HepG2 (cell line): ENCODE measurements around the gene SAMM50. TPM values are rescaled to one million over a fixed set of nuclear protein-coding genes. Genes with fewer than 3 reads are reported as not detected.

ENCODE experiments used
- AFF4 ChIP-seq: sonication (generic); formaldehyde crosslinking; IDR thresholded peaks from 2 replicates; pipeline ENCODE4 v1.4.0; 2020; ENCODE audit warnings: missing genetic modification reagents
- AGO2 ChIP-seq: fragments of 200-400 bp; formaldehyde crosslinking; optimal IDR thresholded peaks from 2 replicates; pipeline ENCODE3; 2017; ENCODE audit warnings: mild to moderate bottlenecking, low read depth, low read length, moderate library complexity
- EED ChIP-seq: sonication (generic); formaldehyde crosslinking; IDR thresholded peaks from 2 replicates; pipeline ENCODE4 v1.5.0; 2020; ENCODE audit warnings: mild to moderate bottlenecking, missing genetic modification reagents
- FOXP4 ChIP-seq: sonication (generic); formaldehyde crosslinking; IDR thresholded peaks from 2 replicates; pipeline ENCODE4 v1.4.0; 2020; ENCODE audit warnings: missing genetic modification reagents
- HDAC6 ChIP-seq: fragments of 200-600 bp; sonication (generic); IDR thresholded peaks from 2 replicates; pipeline ENCODE4 v1.7.0; 2017; ENCODE audit warnings: mild to moderate bottlenecking, antibody characterized with exemption, low read length, low read depth
- NFIC ChIP-seq: IDR thresholded peaks from 2 replicates; pipeline ENCODE4 v1.6.1; 2012; ENCODE audit warnings: mild to moderate bottlenecking, low read length, inconsistent platforms
- PBX3 ChIP-seq: sonication (generic); formaldehyde crosslinking; IDR thresholded peaks from 2 replicates; pipeline ENCODE4 v1.8.1; 2023; ENCODE audit warnings: missing genetic modification reagents, inconsistent platforms, borderline replicate concordance
- RBM39 ChIP-seq: fragments of 200-400 bp; formaldehyde crosslinking; IDR thresholded peaks from one replicate; pipeline ENCODE4 v1.6.1; 2018; ENCODE audit warnings: antibody characterized with exemption, mild to moderate bottlenecking, low read depth, low read length; ENCODE audit not compliant: poor library complexity, severe bottlenecking
- SMYD3 ChIP-seq: sonication (generic); formaldehyde crosslinking; IDR thresholded peaks from 2 replicates; pipeline ENCODE4 v1.8.1; 2023; ENCODE audit warnings: mild to moderate bottlenecking, missing genetic modification reagents
- THYN1 ChIP-seq: sonication (generic); formaldehyde crosslinking; IDR thresholded peaks from 2 replicates; pipeline ENCODE4 v1.8.1; 2023; ENCODE audit warnings: low read depth, mild to moderate bottlenecking, moderate library complexity, missing genetic modification reagents, borderline replicate concordance
- TMF1 ChIP-seq: sonication (generic); formaldehyde crosslinking; IDR thresholded peaks from 2 replicates; pipeline ENCODE4 v1.8.1; 2022; ENCODE audit warnings: low read depth, missing genetic modification reagents
- ZKSCAN8 ChIP-seq: IDR thresholded peaks from 2 replicates; pipeline ENCODE4 v1.6.1; 2016; ENCODE audit warnings: borderline replicate concordance, missing genetic modification reagents, missing compliant biosample characterization
- ZMAT5 ChIP-seq: sonication (generic); formaldehyde crosslinking; IDR thresholded peaks from 2 replicates; pipeline ENCODE4 v1.5.0; 2020; ENCODE audit warnings: mild to moderate bottlenecking, low read depth, missing genetic modification reagents, borderline replicate concordance
- ZNF333 ChIP-seq: sonication (generic); formaldehyde crosslinking; IDR thresholded peaks from 2 replicates; pipeline ENCODE4 v1.4.0; 2020; ENCODE audit warnings: mild to moderate bottlenecking, missing genetic modification reagents, borderline replicate concordance
- ZNF713 ChIP-seq: sonication (generic); formaldehyde crosslinking; IDR thresholded peaks from 2 replicates; pipeline ENCODE4 v1.4.0; 2020; ENCODE audit warnings: mild to moderate bottlenecking, missing genetic modification reagents
- ZNF747 ChIP-seq: sonication (generic); formaldehyde crosslinking; IDR thresholded peaks from 2 replicates; pipeline ENCODE4 v1.8.1; 2023; ENCODE audit warnings: missing genetic modification reagents, mild to moderate bottlenecking, borderline replicate concordance
- ZUFSP ChIP-seq: sonication (generic); formaldehyde crosslinking; IDR thresholded peaks from 2 replicates; pipeline ENCODE4 v1.9.0; 2021; ENCODE audit warnings: missing genetic modification reagents, mild to moderate bottlenecking, borderline replicate concordance
- polyA plus RNA-seq, 8 experiments: library from polyadenylated mRNA; depleted of rRNA in 3 of 8; stranded (reverse) in 7 of 8; unstranded in 1 of 8; fragments of >200 nt; fragmentation: Illumina TruSeq in 4 of 8; extraction: Trizol in 4 of 8; gene quantifications; 2 replicates each; pipeline versions ENCODE4 v1.2.1 to v1.2.3, GENCODE V29; 2011 to 2016; ENCODE audit warnings: low read depth in 4 of 8, missing spikeins in 1 of 8, mixed read lengths in 1 of 8; ENCODE audit not compliant: insufficient read depth in 1 of 8
- total RNA-seq, 5 experiments: library from RNA; depleted of rRNA; stranded (reverse); fragments of >200 nt; fragmentation: Illumina TruSeq; extraction: Trizol; gene quantifications; 2 replicates each; pipeline ENCODE4 v1.2.3, GENCODE V29; 2016; ENCODE audit warnings: low read depth in 1 of 5

SAMM50 gene
- total and polyA plus RNA-seq, 2 of the 13 experiments (the other 11 are each of a cell fraction or from before 2014, with no cell fraction given), result 34.7 to 63.4 TPM

GRCh38 chr22:43925433-43926348 lies 29.6 kb upstream of the SAMM50 start (continued):
- TF ChIP-seq AFF4 (no peak; the same call in 1 of the 2 replicates), NFIC (peak; percentile 70; the same call in 1 of the 2 replicates), SMYD3 (CRISPR knock-in tag) (no peak), TMF1 (no peak), ZNF713 (no peak), ZMAT5 (no peak), AGO2 (peak; percentile 80), THYN1 (no peak), RBM39 (no peak), PBX3 (CRISPR knock-in tag) (no peak), EED (CRISPR knock-in tag) (no peak), HDAC6 (no peak), ZNF747 (CRISPR knock-in tag) (peak; percentile 85; the same call in 1 of the 2 replicates), ZUFSP (CRISPR knock-in tag) (no peak), ZKSCAN8 (CRISPR knock-in tag) (peak; percentile 76), FOXP4 (CRISPR knock-in tag) (peak; percentile 86), ZNF333 (CRISPR knock-in tag) (peak; percentile 43; the same call in 1 of the 2 replicates)
